Measurements from ENCODE around the gene MID1.

DNA sequence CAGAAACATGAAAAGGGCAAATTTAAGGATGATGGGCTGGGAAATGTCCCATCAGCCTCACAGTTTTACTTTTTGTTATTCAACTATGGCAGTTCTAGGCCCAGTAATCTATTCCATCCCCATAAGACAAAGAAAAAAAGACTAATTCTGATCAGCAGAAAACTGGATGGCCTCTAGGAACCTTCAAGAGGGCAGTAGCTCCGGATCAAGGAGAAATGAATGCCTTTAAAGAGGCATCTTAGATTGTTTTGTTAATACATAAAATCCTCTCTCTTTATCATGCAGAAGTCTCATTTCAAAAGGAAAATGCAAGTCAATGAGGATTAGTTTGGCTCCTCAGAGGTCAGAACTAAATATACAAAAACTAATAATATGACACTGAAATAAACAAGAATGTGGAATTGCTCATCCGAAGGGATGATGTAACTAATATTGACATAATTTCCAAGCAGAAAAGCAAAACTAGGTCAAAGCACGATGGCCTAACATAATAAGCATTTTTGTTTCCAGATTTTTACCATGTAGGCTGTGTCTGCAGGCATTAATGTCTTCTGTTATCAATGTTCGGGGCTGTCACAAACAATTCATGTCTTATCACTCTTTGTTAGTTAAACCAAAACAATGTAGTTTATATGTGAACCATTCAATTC lies 8.8 kb downstream of the MID1 start:
- TF ChIP-seq, protein P1, sequence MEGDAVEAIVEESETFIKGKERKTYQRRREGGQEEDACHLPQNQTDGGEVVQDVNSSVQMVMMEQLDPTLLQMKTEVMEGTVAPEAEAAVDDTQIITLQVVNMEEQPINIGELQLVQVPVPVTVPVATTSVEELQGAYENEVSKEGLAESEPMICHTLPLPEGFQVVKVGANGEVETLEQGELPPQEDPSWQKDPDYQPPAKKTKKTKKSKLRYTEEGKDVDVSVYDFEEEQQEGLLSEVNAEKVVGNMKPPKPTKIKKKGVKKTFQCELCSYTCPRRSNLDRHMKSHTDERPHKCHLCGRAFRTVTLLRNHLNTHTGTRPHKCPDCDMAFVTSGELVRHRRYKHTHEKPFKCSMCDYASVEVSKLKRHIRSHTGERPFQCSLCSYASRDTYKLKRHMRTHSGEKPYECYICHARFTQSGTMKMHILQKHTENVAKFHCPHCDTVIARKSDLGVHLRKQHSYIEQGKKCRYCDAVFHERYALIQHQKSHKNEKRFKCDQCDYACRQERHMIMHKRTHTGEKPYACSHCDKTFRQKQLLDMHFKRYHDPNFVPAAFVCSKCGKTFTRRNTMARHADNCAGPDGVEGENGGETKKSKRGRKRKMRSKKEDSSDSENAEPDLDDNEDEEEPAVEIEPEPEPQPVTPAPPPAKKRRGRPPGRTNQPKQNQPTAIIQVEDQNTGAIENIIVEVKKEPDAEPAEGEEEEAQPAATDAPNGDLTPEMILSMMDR (IDR thresholded peaks at IDR 0.05; ENCODE audit: borderline replicate concordance, extremely low read depth, low read length, poor library complexity, severe bottlenecking): no peak
- TF ChIP-seq EZH2 (IDR thresholded peaks at IDR 0.05; ENCODE audit: borderline replicate concordance, low read depth, low read length, severe bottlenecking): no peak
